GM18498 (cell line): Measurements from ENCODE around the gene ADAM11.

ENCODE experiments used
- ATAC-seq: cut with Tn5 transposase; IDR thresholded peaks from one replicate; pipeline ENCODE4 v1.9.1; 2021; ENCODE audit warnings: mild to moderate bottlenecking, moderate library complexity; ENCODE audit not compliant: unreplicated experiment

ADAM11 gene

GRCh38 chr17:44757045-44757917 is 1.5 kb upstream of the ADAM11 start:
- ATAC-seq: no peak

DNA sequence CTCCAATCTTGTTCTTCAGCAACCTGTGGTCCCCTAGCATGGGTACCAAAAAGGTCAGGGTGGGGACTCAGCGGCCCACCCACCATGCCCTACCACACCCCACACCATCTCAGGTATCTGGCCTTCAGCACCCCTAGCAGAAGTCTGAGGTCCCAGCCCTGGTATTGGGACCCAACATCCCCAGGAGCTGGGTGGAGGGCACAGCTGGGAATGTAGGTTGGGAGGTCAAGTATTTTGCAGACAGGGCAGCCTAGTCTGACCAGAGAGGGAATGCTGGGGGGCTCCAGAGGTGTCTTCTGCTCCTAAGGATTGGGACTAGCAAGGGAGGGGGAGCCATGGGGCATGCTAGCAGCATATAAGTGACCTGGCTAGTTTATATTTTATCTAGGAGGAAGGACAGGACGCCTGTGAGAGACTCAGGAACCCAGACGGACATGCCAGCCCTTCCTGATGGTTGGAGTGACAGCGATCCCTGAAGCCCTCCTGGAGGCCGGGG is 822 bp upstream of the ADAM11 start:
- no peak for ATAC-seq

DNA sequence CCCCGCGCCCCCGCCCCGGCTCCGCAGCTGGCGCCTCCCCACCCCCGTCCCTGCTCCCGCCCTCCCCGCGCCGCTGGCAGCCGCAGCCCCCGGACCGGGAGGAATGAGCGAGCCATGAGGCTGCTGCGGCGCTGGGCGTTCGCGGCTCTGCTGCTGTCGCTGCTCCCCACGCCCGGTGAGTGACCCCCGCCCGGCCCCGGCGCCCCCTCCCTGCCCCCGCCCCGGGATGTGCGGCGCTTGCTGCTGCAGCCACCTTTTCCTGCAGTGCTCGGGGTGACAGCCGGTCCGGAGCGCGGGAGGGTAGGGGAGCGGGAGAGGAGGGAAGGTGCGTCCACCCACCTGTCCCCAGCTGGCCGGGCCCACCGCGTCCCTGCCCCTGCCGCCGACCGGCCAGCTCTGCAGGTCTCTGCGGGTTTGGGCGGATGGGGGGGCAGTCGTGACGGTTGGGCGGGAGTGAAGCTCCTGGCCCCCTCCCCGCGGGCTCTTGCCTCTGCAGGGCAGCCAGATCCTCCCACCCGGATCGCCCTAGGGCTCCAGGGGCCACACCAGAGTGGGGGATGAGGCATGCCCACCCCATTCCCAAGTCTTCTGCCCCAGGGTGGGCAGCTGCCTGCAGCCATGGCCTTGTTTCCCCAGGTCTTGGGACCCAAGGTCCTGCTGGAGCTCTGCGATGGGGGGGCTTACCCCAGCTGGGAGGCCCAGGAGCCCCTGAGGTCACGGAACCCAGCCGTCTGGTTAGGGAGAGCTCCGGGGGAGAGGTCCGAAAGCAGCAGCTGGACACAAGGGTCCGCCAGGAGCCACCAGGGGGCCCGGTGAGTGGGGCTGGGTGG is 513 bp downstream of the ADAM11 start:
- no peak for ATAC-seq

GRCh38 chr17:44759916-44760243 is 1.1 kb downstream of the ADAM11 start:
- no peak for ATAC-seq

DNA sequence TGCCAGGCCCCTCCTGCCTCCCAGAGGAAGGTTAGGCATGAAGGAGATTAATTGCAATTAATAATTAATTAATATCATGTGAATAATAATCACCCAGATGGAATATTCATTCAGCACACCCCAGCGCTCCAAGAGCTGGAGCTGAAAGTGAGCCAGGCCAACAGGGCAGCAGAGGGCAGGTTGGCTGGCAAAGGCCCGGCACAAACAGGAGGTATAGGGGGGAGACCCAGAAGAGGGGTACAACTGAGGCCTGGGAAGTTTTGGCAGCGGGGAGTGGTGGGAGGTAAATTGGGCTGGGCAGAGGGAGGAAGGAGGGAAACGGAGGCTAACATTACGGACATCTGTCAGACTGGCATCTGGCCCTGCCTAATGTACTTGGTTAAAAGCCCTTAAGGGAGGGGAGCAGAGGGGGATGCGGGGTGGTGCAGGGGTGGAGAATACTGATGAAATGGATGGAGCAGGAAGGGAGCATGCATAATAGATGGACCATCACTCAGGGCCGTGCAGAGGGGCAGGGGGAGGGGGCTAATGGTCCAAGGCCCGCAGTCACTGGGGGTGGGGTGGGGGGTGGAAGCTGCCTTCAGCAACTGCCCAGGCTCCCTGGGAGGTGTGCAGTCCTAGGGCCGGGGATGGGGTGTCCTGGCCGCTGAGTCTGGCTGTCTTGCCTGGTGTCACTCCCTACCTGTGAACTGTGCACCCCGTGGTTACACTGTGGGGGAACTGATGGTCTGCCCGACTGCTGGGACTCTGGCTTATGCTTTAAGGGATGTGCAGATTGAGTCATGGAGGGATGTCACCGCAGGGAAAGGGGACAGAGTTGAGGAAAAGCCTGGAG is 1.9 kb downstream of the ADAM11 start:
- no peak for ATAC-seq

DNA sequence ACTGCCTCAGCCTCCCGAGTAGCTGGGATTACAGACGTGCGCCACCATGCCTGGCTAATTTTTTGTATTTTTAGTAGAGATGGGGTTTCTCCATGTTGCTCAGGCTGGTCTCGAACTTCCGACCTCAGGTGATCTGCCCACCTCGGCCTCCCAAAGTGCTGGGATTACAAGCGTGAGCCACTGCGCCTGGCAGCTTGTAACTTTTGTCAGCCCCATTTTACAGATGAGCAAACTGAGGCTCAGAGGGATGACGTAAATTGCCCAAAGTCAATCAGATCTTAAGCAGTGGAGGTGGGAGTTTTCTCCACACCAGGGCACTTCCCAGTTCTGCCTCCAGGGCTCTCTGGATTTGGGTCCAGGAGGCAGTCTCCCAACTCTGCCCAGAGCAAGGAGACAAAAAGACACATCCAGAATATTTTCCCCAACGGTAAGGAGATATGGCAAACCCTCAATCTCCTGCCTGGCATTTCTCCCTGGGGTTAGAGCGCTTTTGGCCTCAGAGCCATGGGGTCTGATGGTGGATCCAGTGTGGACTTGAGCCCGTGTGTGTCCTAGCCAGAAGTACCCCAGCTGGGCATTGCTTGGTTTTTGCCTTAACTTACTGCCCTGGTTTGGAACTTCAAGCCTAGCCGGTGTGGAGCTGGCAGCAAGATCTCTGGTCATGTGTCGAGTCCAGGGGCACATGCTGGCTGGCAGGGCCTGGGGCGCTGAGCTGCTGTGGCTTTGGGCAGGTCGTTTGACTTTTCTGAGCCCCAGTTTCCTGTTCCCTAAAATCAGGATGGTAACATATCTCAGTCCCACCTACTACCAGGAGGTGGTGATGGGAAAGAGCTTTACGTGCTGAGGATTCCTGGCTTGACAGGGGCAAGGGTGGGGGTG is 3.4 kb downstream of the ADAM11 start:
- no peak for ATAC-seq

DNA sequence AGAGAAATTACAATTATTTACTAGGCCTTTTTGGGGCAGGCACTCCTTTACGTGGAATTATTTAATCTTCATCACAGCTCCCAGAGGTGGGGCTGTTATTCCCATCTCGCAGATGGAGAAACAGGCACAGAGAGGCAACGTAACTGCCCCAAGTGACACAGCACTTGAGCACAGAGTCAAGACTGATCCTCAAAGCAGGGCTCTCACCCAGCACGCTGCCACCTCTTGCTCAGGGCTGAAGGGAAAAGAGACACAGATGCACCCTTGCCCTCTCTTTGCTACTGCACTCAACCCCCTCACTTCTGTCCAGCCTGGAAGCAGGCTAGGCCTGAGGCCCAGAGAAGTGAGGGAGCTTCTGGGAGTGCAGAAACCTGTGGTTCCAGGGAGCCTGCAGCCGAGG is 4.4 kb downstream of the ADAM11 start:
- ATAC-seq: no peak

DNA sequence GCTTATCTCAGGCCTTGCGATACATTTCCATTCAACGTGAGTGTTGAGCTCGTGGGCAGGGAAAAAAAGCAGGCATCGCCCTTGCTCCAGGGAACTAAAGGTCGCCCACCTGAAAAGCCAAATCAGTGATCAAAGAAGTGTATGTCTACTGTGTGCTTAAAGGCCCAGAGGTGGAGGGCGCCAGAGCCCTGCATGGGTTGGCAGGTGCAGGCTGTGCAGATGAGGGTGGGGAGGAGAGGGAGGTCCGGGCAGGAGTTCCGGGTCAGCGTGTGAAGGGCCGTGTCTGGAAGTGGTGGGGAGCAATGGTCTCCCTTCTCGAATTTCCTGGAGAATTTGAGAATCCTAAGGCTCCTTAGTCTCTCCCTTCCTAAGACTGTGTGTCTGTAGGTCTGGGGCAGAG is 7.2 kb downstream of the ADAM11 start:
- ATAC-seq: no peak

DNA sequence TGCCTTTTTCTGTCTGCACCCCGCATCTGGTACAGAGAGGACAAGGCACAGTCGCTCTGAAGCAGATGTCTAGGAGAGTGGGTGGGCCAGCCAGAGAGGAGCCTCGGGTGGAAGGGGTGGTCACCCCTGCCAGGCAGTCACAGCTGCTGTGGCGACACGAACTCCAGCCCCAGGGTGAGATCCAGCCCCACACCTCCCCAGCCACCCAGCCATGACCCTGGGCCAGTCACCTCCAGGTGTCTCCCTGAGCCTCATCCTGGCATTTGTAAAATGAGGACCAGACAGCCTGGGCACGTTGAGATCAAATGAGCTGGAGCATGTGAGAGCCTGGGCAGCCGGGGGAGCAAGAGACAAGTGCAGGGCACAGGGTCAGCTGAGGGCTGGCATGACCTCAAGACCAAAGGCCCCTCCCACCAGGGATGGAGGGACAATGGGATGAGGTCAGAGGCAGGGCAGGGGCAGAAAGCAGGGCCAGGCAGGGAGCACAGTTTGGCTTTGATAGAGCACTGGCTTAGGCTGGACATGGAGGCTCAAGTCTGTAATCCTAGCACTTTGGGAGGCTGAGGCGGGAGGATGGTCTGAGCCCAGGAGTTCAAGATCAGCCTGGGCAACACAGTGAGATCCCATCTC is 7.7 kb downstream of the ADAM11 start:
- no peak for ATAC-seq

- no peak for ATAC-seq
Measured at GRCh38 chr17:44767493-44767892, 8.7 kb downstream of the ADAM11 start.

GRCh38 chr17:44768505-44769142 is 9.8 kb downstream of the ADAM11 start:
- no peak for ATAC-seq

DNA sequence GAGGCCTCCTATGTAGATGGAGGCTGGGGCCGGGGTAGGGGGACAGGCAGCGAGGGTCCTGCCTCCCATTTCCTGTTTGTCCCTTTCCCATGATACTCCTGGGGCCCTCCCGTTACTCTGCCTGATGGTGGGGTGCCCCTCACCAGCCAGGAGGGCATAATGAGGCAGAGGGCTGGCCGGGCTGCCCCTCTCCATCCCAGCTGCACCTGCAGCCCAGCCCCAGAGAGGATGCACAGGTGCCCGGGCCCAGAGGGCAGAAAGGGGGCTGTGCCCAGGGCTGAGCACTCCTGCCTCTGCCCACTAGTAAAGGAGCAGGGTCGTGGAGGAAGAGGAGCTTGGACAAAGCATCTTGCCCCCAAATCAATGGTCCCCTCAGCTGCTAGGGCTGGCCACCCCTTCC is 10.4 kb downstream of the ADAM11 start:
- no peak for ATAC-seq

- ATAC-seq: no peak
Measured at GRCh38 chr17:44769647-44770084, 10.9 kb downstream of the ADAM11 start.

- ATAC-seq: no peak
Measured at GRCh38 chr17:44770166-44770925, 11.6 kb downstream of the ADAM11 start.

DNA sequence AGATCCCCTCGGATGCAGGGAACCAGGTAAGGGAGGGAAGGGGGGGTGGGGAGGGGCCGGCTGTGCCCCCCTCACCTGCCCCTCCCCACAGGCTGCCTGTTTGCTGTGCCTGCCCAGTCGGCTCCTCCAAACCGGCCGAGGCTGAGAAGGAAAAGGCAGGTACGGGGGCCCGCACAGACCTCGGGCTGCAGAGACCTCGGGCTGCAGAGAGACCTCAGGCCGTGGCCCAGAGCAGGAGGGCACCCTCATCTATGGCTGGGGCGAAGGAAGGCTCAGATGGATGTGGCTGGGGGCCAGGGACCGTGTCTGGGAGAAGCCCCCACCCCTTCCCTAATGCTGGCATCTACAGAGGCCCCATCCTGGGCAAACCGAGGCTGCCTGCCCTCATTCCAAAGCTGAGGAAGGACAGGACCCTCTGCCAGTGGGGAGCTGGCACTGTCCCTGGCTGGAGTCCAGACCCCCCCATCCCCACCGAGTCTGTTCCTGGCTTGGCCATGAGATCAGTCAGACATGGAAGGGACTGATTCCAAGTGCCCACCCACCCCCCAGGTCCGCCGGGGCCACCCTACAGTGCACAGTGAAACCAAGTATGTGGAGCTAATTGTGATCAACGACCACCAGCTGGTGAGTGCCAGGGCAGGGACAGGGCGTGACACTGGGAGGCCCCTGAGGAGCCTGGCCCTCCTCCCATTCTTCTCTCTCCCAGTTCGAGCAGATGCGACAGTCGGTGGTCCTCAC is 13.7 kb downstream of the ADAM11 start:
- ATAC-seq: no peak

DNA sequence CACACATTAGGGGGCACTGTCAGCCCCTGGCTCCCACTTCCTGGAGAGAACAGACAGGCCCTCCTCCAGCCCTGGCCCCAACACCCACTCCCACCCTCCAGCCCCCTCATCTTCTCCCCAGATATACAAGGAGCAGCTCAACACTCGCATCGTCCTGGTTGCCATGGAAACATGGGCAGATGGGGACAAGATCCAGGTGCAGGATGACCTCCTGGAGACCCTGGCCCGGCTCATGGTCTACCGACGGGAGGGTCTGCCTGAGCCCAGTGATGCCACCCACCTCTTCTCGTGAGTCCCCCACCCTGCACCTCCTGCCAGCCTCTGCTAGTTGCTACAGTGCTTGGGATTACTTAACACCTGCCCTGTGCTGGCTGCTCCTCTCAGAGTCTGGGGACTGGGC is 14.4 kb downstream of the ADAM11 start:
- ATAC-seq: no peak

DNA sequence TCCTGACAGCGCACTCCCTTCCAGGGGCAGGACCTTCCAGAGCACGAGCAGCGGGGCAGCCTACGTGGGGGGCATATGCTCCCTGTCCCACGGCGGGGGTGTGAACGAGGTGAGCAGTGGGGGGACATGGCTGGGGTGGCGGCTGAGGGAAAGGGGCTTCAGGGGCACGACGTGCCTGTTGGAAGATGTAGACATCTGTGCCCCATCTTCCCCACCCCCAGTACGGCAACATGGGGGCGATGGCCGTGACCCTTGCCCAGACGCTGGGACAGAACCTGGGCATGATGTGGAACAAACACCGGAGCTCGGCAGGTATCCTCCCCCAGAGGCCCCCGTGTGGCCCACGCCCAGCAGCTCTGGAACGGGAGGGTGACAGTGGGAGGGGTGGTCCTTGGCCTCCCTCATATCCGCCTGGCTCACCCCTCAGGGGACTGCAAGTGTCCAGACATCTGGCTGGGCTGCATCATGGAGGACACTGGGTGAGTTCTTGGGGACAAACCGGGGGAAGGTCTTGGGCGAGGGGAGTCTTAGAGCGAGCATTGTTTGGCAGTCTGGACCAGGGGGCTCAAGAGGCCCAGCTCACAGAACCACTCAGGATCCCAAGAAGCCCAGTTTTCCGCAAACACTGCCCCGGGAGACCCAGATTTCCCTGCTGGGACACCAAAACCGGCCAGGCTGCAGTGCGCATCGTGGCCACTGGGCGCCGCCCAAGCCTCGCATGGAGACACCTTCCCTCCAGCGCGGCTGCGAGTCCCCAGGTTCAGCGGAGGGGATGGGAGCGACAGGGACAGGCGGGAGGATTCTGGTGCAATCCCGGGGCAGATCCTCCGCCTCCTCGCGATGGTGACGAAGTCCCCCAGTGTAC is 15.7 kb downstream of the ADAM11 start:
- ATAC-seq: peak; percentile 47
